ENCODE measurements around the gene ZBTB37. TPM values are rescaled to one million over a fixed set of nuclear protein-coding genes. Genes with fewer than 3 reads are reported as not detected.

ZBTB37 gene
- 3.7 and 4.7 TPM in 2 replicates for total RNA-seq (ENCODE audit: low replicate concordance)

GRCh38 chr1:173868266-173869020 is at the start of gene ZBTB37:
Gene ZBTB37 (plus strand): TSS chr1:173868380. CDS start chr1:173870226, 1,846 bp downstream.

GRCh38 chr1:173824315-173825081 is 43.7 kb upstream of the ZBTB37 start, which contains the start of the genes CENPL and DARS2:
Gene CENPL (minus strand): TSS chr1:173824883. CDS start chr1:173811299, 13,584 bp downstream.
Gene DARS2 (plus strand): TSS chr1:173824673. CDS start chr1:173825230, 557 bp downstream.

GRCh38 chr1:173867753-173868265 is 371 bp upstream of the ZBTB37 start, which contains the start of gene GAS5:
Gene GAS5 (minus strand): TSS chr1:173867989.

GRCh38 chr1:173917149-173917548 is 49.0 kb downstream of the ZBTB37 start, which contains the start of gene SERPINC1:
Gene SERPINC1 (minus strand): TSS chr1:173917327. CDS start chr1:173917259, 68 bp downstream.

Other genes with a start within 250 kb of the ZBTB37 start
- not detected in 2 replicates for gene TEX50, start 233.0 kb upstream of the ZBTB37 start, total RNA-seq (ENCODE audit: low replicate concordance)
- not detected in 2 replicates for gene ANKRD45, start 198.5 kb upstream of the ZBTB37 start, total RNA-seq (ENCODE audit: low replicate concordance)
- 29.5 and 32.4 TPM in 2 replicates for gene KLHL20, start 153.4 kb upstream of the ZBTB37 start, total RNA-seq (ENCODE audit: low replicate concordance)
- gene DARS2, start 43.7 kb upstream of the ZBTB37 start, total RNA-seq (ENCODE audit: low replicate concordance): 4.7 and 11.2 TPM in 2 replicates
- gene CENPL, start 43.5 kb upstream of the ZBTB37 start, total RNA-seq (ENCODE audit: low replicate concordance): 3.9 and 9.5 TPM in 2 replicates
- gene GAS5, start 391 bp upstream of the ZBTB37 start, total RNA-seq (ENCODE audit: low replicate concordance): 474 and 585 TPM in 2 replicates
- gene SERPINC1, start 48.9 kb downstream of the ZBTB37 start, total RNA-seq (ENCODE audit: low replicate concordance): not detected in 2 replicates
- 9.8 and 11.9 TPM in 2 replicates for gene RC3H1, start 154.0 kb downstream of the ZBTB37 start, total RNA-seq (ENCODE audit: low replicate concordance)

Measured in smooth muscle cell of the coronary artery (primary cell).